ENCODE results near the gene AIRE. TPM values are rescaled to one million over a fixed set of nuclear protein-coding genes. Genes with fewer than 3 reads are reported as not detected.
A peak's percentile ranks its signal among the peaks of the same experiment; 100 is the strongest.

Gene AIRE
- total RNA-seq, 1 experiment from 2014 or later, result not detected

GRCh38 chr21:44332965-44333364 is 47.3 kb downstream of the AIRE start:
- H3K9me3 Mint-ChIP-seq (ENCODE audit: unreplicated experiment), result no peaks in the 10 kb centered on the region
- ChIA-PET POLR2A (no interaction called here), CTCF (interaction anchor here (0.6 kb wide), 1 partner anchor 315 kb away, joined by 3 read pairs; no protein-coding TSS in a partner anchor)
- H3K4me3 Mint-ChIP-seq (ENCODE audit: unreplicated experiment), result no peak overlapping the region
- H3K4me1 ChIP-seq, result no peaks in the 10 kb centered on the region; the same call in 1 of the 2 replicates
- TF ChIP-seq CTCF (IDR thresholded peaks at IDR 0.05; ENCODE audit: insufficient read depth in 1 of 2, low read depth in 1 of 2, low read length in 1 of 2, severe bottlenecking in 1 of 2, unreplicated experiment in 1 of 2), result no peak
- H3K27me3 Mint-ChIP-seq (ENCODE audit: insufficient read depth, unreplicated experiment), result no peaks in the 10 kb centered on the region
- peaks cover 77% of the 10 kb centered on the region for H3K36me3 Mint-ChIP-seq (ENCODE audit: insufficient read depth, unreplicated experiment)
- H3K27ac Mint-ChIP-seq (ENCODE audit: unreplicated experiment), result peak overlapping the region; percentile 25
- no peak for DNase-seq
- no peaks in the 10 kb centered on the region for H3K9me3 ChIP-seq
- no TSS peak for BruUV-seq (replicated peaks)
- H3K36me3 ChIP-seq (ENCODE audit: control insufficient read depth, insufficient read depth, low read length), result peaks cover 3% of the 10 kb centered on the region
- no peaks in the 10 kb centered on the region for H3K27me3 ChIP-seq (replicated peaks; ENCODE audit: control insufficient read depth, insufficient read depth, low read length)
- no peak overlapping the region for H3K4me3 ChIP-seq (ENCODE audit: low read depth, low read length)
- intact Hi-C loops (cut with micrococcal nuclease; ENCODE audit: unreplicated experiment), result loop anchor here (10.0 kb wide), 1 partner anchor 542 kb away; the partner anchor contains the start of gene PTTG1IP
- peaks cover 8% of the 10 kb centered on the region for H3K4me1 Mint-ChIP-seq (ENCODE audit: low read depth, unreplicated experiment)

GRCh38 chr21:44333509-44334328 is 48.0 kb downstream of the AIRE start:
- no TSS peak for BruUV-seq (replicated peaks)
- intact Hi-C loops (cut with micrococcal nuclease; ENCODE audit: unreplicated experiment), result loop anchor here (10.0 kb wide), 1 partner anchor 541 kb away; the partner anchor contains the start of gene PTTG1IP
- H3K4me1 Mint-ChIP-seq (ENCODE audit: low read depth, unreplicated experiment), result peaks cover 12% of the 10 kb centered on the region
- no peaks in the 10 kb centered on the region; the same call in 1 of the 2 replicates for H3K4me1 ChIP-seq
- no peaks in the 10 kb centered on the region for H3K27me3 ChIP-seq (replicated peaks; ENCODE audit: control insufficient read depth, insufficient read depth, low read length)
- no peak overlapping the region for H3K4me3 Mint-ChIP-seq (ENCODE audit: unreplicated experiment)
- no peaks in the 10 kb centered on the region for H3K9me3 Mint-ChIP-seq (ENCODE audit: unreplicated experiment)
- H3K4me3 ChIP-seq (ENCODE audit: low read depth, low read length), result no peak overlapping the region
- no peaks in the 10 kb centered on the region for H3K9me3 ChIP-seq
- POLR2A ChIA-PET, result no interaction called here
- no peak for DNase-seq
- peaks cover 3% of the 10 kb centered on the region for H3K36me3 ChIP-seq (ENCODE audit: control insufficient read depth, insufficient read depth, low read length)
- CTCF ChIA-PET, result interaction anchor here (0.6 kb wide), 1 partner anchor 315 kb away, joined by 3 read pairs; no protein-coding TSS in a partner anchor
- H3K27me3 Mint-ChIP-seq (ENCODE audit: insufficient read depth, unreplicated experiment), result no peaks in the 10 kb centered on the region
- H3K36me3 Mint-ChIP-seq (ENCODE audit: insufficient read depth, unreplicated experiment), result peaks cover 70% of the 10 kb centered on the region
- no peak for TF ChIP-seq CTCF (IDR thresholded peaks at IDR 0.05; ENCODE audit: insufficient read depth in 1 of 2, low read depth in 1 of 2, low read length in 1 of 2, severe bottlenecking in 1 of 2, unreplicated experiment in 1 of 2)
- peak overlapping the region; percentile 25 for H3K27ac Mint-ChIP-seq (ENCODE audit: unreplicated experiment)

- H3K27ac Mint-ChIP-seq (ENCODE audit: unreplicated experiment), result no peak overlapping the region
- no TSS peak for BruUV-seq (replicated peaks)
- peaks cover 12% of the 10 kb centered on the region for H3K4me1 Mint-ChIP-seq (ENCODE audit: low read depth, unreplicated experiment)
- peaks cover 68% of the 10 kb centered on the region for H3K36me3 Mint-ChIP-seq (ENCODE audit: insufficient read depth, unreplicated experiment)
- H3K36me3 ChIP-seq (ENCODE audit: control insufficient read depth, insufficient read depth, low read length), result peaks cover 3% of the 10 kb centered on the region
- no peak for DNase-seq
- intact Hi-C loops (cut with micrococcal nuclease; ENCODE audit: unreplicated experiment), result loop anchor here (10.0 kb wide), 1 partner anchor 540 kb away; the partner anchor contains the start of gene PTTG1IP
- no peak overlapping the region for H3K4me3 Mint-ChIP-seq (ENCODE audit: unreplicated experiment)
- TF ChIP-seq CTCF (IDR thresholded peaks at IDR 0.05; ENCODE audit: insufficient read depth in 1 of 2, low read depth in 1 of 2, low read length in 1 of 2, severe bottlenecking in 1 of 2, unreplicated experiment in 1 of 2), result no peak
- CTCF ChIA-PET, result no interaction called here
- no peaks in the 10 kb centered on the region; the same call in 1 of the 2 replicates for H3K4me1 ChIP-seq
- no peaks in the 10 kb centered on the region for H3K27me3 Mint-ChIP-seq (ENCODE audit: insufficient read depth, unreplicated experiment)
- H3K4me3 ChIP-seq (ENCODE audit: low read depth, low read length), result no peak overlapping the region
- H3K9me3 Mint-ChIP-seq (ENCODE audit: unreplicated experiment), result no peaks in the 10 kb centered on the region
- H3K27me3 ChIP-seq (replicated peaks; ENCODE audit: control insufficient read depth, insufficient read depth, low read length), result no peaks in the 10 kb centered on the region
- H3K9me3 ChIP-seq, result no peaks in the 10 kb centered on the region
- POLR2A ChIA-PET, result no interaction called here
These were observed 48.8 kb downstream of the AIRE start for GRCh38 chr21:44334329-44335030.
